Kidney capillary endothelial cell (primary cell): Measurements from ENCODE around the gene GPR146.

Experiments
- DNase-seq: peaks from one replicate; pipeline ENCODE4 v3.0.0-alpha.2; 2018; ENCODE audit warnings: low spot score

Gene GPR146

DNA sequence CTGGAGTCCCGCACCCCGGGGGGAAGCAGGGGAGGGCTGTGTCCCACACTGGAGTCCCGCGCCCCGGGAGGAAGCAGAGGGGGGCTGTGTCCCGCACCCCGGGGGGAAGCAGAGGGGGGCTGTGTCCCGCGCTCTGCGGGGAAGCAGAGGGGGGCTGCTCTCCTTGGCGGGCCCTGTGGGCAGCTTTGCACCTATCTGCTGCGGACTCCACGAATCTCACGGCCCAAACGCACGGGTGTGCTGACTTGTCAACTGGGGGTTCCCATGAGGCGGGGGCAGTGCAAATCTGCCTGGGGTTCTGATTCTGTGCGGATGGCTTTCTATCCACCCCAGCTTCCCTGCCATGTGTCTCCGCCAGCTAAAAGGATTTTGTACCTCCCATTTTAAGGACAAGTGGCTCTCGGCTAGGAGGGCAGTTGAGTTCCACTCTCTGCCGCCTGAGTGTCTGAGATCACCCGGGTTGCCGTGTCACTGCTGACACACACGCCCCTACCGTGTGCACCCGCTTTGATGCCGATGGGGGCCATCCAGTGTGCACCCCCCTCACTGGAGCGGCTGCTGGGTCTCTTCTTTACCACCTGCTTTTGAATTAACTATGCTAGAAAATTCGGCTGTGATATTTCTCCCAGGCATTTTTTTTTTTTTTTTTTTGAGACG is 64.0 kb downstream of the GPR146 start:
- DNase-seq: no peak
